Body of pancreas (tissue), 4 donors: Measurements from ENCODE around the gene PPL.

Experiments used
- CTCF ChIP-seq, 7 experiments: fragments of 450-650 bp in 4 of 7; fragments of 200-600 bp in 3 of 7; sonication (generic) in 3 of 7; IDR thresholded peaks; one replicate each; pipeline ENCODE4 v1.5.1; 2016 to 2019; ENCODE audit warnings: antibody characterized with exemption in 7 of 7
- POLR2A ChIP-seq, 3 donors: fragments of 450-650 bp; IDR thresholded peaks; one replicate each; pipeline ENCODE4 v1.6.1; 2016; ENCODE audit warnings: antibody characterized with exemption in 3 of 3, mild to moderate bottlenecking in 2 of 3

- TF ChIP-seq CTCF (IDR thresholded peaks at IDR 0.05), result no peak
- TF ChIP-seq POLR2A (IDR thresholded peaks at IDR 0.05), result no peak
Measured at GRCh38 chr16:4902038-4902437, 34.9 kb downstream of the PPL start.
